IPS-NIHi11 (cell line): ENCODE data around the gene SLC22A15.
"Not testable (repeated sequence)": the region's sequence is repeated elsewhere in the genome, so short reads cannot be mapped to it uniquely, and the experiment has no call there.

Experiments
- DNase-seq: peaks from one replicate; pipeline ENCODE4 v3.0.0; 2012; ENCODE audit warnings: mixed read lengths, low spot score

SLC22A15 gene

GRCh38 chr1:116031302-116031835 is 55.1 kb downstream of the SLC22A15 start:
- no peak for DNase-seq

DNA sequence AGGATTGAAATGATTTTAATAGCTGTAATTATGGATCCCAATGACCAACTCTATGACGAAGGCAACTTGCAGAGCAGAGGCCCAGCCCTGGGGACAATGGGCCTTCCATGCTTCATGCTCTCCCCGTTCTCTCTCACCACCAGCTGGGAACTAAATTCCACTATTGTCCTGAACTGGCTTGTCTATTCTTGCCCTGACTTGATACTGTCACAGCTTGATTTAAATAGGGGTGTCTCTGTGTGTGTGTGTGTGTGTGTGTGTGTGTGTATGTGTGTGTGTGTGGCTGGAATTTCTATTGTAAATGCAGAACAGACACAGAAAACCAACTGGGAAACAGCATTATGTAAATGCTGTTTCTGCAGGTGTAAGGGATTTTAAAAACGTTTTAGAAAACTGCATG is 57.0 kb downstream of the SLC22A15 start:
- peak; percentile 23 for DNase-seq

- peak; percentile 14 for DNase-seq
These were observed 59.9 kb downstream of the SLC22A15 start for GRCh38 chr1:116036255-116036654.

DNA sequence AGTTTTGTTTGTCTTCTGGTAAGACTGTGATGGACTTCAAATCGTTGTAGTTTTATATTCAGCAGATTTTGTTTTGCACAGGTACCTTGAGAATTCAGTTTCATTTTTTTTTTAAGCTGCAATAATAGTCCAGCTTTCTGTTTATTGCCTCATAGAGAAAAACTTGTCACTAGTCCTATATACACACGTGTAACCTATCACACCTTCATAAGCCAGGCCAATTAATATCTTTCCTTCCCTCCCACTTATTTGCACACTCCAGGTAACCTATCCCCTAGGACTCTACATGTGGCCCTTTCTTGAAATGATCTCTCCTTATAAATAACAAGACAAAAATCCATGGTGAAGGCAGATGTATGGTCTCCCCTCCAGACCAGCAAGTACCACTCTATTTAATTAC is 62.4 kb downstream of the SLC22A15 start:
- no peak for DNase-seq

- no peak for DNase-seq
These were observed 67.8 kb downstream of the SLC22A15 start for GRCh38 chr1:116044071-116044470.

GRCh38 chr1:116046933-116047332 is 70.6 kb downstream of the SLC22A15 start:
- DNase-seq = peak; percentile 14

- not testable (repeated sequence) for DNase-seq
These were observed 75.6 kb downstream of the SLC22A15 start for GRCh38 chr1:116051896-116052295.

DNA sequence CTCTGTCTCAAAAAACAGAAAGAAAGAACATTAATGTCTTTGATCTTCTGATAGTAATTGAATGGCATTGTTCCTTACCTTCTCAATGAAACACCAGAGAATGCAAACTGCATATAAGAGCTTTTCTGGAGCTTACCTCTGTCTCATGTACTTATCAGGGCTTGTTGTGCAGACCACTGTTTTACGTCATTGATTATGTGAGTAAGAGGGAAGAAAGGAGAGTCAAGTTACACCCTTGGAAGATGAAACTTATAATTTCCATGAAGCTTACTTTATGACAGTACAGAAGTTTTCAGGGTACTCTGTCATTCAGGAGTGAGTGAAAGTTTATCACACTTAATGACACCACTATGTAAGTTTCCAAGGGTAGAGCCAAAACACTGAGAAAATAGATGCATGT is 85.9 kb downstream of the SLC22A15 start:
- DNase-seq = no peak

DNA sequence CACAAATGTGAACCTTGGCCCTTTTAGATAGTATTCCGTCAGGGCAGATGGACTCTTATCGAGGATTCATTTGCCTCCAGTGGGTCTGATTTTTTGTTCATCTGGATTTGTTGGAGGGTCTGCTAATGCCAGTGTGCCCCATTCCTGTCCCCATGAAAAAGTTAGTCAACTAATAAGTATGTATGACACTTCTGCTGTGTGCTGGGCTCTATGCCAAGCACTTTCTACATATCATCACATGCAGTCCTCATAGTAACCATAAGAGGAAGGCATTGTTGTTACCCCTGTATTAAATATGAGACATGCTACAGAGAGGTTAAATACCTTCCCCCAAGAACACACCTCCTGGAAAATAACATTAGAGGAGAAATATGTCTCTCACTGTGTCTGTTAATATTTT is 88.3 kb downstream of the SLC22A15 start:
- DNase-seq = no peak

DNA sequence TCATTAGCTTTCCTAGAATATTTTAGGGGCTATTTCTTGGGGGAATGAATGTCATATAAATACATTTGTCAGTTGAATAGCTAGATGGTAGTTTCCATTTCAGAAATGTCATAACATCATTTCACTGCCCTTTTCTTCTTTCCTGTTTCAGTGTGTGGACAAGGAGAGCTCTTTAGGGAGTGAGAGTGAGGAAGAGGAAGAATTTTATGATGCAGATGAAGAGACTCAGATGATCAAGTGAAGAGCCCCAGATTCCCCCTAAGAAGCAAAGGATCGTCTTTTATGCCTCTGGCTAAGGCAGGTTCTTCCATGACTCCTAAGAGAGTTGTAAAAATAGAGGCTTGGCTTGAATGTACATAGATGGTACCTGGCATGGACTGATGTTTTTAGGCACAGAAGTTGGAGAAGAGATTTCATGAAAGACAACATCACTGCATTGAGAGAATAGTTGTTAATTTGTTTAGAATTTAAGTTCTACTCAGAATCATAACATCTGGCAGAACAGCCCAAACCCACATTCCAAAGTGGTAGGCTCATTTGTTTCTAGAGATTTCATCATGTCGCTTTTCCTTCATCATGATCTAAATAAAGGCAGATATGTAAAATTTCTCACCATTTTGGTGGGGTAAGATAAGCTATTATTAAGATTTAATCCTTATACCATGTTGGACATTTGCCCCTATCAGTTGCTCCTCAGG is 90.7 kb downstream of the SLC22A15 start:
- no peak for DNase-seq

GRCh38 chr1:116067566-116067890 is 91.2 kb downstream of the SLC22A15 start:
- no peak for DNase-seq

GRCh38 chr1:116075575-116075974 is 99.3 kb downstream of the SLC22A15 start:
- DNase-seq = no peak

GRCh38 chr1:116075990-116076389 is 99.7 kb downstream of the SLC22A15 start:
- no peak for DNase-seq

GRCh38 chr1:116076831-116077230 is 100.5 kb downstream of the SLC22A15 start:
- no peak for DNase-seq

- no peak for DNase-seq
These were observed 102.4 kb downstream of the SLC22A15 start for GRCh38 chr1:116078699-116079223.

GRCh38 chr1:116087628-116088027 is 111.3 kb downstream of the SLC22A15 start:
- DNase-seq = no peak

GRCh38 chr1:116089870-116090269 is 113.6 kb downstream of the SLC22A15 start:
- no peak for DNase-seq

- no peak for DNase-seq
These were observed 114.8 kb downstream of the SLC22A15 start for GRCh38 chr1:116091083-116091482.

DNA sequence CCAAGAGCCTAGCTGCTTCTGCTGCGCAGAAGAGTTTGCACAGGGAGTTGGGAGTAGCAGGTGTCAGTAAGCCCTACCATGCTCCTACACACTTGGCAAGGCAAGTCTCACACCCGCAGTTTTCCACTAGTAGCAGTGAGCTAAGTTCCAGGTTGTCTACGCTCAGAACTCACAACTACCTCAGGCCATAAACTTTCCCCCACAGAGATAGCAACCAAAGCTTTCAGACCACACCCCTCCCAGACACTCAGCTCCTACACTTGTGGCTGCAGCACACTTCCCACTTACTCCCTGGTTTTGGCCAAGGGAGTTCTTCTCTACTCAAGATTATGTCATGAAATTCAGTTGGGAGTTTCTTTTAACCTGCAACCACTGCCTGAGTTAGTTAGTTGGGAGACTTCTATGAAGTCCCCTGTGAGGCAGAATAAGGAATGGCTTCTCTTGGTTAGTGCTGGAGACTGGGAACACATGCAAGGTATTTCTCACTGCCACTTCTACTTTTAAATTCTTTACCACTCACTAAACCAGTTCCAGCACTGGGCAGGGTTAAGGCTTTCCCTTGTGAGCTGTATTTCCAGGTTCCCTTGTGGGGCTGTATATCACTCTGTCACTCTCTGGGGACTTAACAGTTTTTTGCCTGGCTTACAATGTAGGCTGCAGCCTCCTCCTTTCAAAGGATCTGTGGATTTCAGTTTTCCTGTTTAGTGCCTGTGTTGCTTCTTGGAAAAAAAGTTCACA is 116.6 kb downstream of the SLC22A15 start:
- DNase-seq = no peak

GRCh38 chr1:116095027-116095426 is 118.7 kb downstream of the SLC22A15 start:
- DNase-seq = no peak

DNA sequence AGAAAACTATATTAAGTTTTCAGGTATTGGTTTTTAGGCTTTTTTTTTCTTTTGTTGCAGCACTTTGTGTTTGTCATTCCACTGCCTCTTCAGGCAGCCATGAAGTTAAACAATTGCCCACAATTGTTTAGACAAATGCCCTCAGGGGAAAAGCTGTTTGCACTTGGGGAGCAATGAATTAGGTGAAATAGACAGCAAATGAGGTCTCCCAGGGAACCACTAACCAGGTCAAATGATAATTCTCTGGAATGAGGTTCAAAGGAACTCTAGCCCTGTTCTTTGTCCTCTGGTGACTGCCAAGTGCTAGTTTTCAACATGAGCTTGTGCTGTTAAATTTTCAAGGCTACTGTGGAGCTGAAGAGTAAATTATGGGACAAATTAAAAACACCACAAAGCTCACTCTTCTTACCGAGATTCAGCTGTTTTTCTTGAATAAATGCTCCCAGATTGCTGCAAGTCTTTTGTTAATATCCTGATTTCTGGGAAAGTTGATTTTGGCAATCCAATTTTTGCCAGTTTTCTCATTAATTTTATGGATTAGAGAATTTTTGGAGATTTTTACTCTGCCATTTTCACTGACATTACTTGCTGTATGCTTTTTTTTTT is 119.8 kb downstream of the SLC22A15 start:
- DNase-seq = no peak

- DNase-seq = no peak
These were observed 121.3 kb downstream of the SLC22A15 start for GRCh38 chr1:116097626-116098025.

DNA sequence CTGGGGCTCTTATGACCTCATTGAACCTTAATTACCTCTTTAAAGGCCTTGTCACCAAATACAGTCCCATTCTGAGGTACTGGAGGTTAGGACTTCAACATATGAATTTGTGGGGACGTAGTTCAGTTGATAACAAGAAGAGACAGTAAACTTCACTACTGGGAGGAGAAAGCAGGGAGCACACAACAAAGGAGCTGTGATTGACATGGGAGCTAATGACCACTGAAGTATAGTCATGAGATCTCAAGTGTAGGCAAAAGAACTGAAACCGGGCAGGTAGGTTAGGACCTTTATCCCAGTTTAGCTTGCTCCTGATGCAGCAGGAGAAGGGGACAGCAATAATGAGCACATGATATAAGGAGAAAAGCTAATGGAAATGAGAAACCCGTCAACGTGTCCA is 123.1 kb downstream of the SLC22A15 start:
- DNase-seq = no peak
